ENCODE results near the gene MACROH2A1.

- TF ChIP-seq CTCF (conservative IDR thresholded peaks at IDR 0.05 in 1 of 2, IDR thresholded peaks at IDR 0.05 in 1 of 2; ENCODE audit: low read depth in 1 of 2, low read length in 2 of 2) (no peak), EZH2 (IDR thresholded peaks at IDR 0.05; ENCODE audit: low read length, missing control alignments) (no peak)
These were observed 38.9 kb upstream of the MACROH2A1 start for GRCh38 chr5:135437796-135438560.
